Daoy (cell line): Measurements from ENCODE around the gene MINDY3. TPM values are rescaled to one million over a fixed set of nuclear protein-coding genes. Genes with fewer than 3 reads are reported as not detected.

Experiments used
- DNase-seq: peaks from one replicate; pipeline ENCODE4 v3.0.0-alpha.2; 2015; ENCODE audit warnings: low read depth
- total RNA-seq: library from RNA; depleted of rRNA; stranded (reverse); fragments of >200 nt; shearing (Covaris generic); gene quantifications from 2 replicates; pipeline ENCODE4 v1.2.3, GENCODE V29; 2014

The MINDY3 gene
- total RNA-seq, 1 experiment from 2014 or later, result 24.7 TPM

GRCh38 chr10:15805395-15806058 lies 54.8 kb downstream of the MINDY3 start:
- no peak for DNase-seq

GRCh38 chr10:15804109-15804508 lies 56.2 kb downstream of the MINDY3 start:
- DNase-seq, result no peak

GRCh38 chr10:15802375-15802949 lies 57.8 kb downstream of the MINDY3 start:
- DNase-seq, result no peak

DNA sequence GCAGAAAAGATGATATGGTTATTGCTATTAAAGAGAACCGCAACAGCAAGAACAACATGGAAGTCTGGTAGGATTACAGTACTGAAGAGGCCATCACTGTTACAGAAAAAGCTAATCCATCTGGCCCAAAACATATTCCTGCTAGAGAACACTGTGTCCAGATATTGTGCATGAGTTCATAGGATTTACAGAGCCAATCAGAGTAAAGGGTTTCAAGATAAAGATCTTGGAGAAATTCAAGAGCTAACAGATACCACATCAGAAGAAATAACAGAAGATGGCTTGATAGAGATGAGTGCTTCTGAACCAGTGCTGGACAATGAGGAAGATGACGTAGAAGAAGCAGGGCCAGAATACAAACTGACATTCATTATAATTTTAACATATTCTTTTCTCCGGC lies 58.7 kb downstream of the MINDY3 start:
- DNase-seq, result no peak

- no peak for DNase-seq
Observed at GRCh38 chr10:15801147-15801546, 59.2 kb downstream of the MINDY3 start.

DNA sequence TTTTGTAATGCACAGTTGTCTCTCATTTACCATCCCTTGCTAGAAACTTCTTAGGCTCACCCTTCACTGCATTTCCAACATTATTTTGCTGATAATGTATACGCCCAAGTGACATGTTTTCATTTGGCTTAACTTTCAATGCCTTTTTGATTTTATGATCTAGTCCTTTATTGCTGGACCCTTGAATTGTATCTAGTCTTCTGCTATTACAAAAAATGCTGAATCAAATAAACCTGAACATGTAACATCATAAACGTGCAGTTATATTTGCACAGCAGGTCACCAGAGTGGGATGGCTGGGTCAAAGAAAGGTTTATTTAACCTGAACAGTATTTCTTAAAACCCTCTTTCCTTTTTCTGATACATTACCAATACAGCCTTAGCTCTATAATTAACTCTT lies 63.0 kb downstream of the MINDY3 start:
- DNase-seq, result no peak

DNA sequence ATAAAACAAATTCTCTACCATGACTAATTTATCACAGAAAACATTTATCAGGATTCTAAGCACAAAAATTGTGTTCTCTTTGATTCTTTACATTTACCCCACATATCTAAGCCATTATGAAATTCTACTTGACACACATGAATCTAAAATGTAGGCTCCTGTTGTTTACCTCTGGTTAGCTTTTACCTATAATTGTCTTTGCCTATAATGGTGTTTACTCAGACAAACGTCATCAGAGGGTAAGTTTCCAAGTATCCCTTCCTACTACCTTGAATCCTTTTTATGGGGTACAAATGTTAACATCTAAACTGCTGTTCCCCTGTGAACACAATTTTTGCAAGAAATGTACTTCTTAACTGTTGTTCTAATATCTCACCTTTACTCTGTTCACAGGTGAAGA lies 63.5 kb downstream of the MINDY3 start:
- no peak for DNase-seq

DNA sequence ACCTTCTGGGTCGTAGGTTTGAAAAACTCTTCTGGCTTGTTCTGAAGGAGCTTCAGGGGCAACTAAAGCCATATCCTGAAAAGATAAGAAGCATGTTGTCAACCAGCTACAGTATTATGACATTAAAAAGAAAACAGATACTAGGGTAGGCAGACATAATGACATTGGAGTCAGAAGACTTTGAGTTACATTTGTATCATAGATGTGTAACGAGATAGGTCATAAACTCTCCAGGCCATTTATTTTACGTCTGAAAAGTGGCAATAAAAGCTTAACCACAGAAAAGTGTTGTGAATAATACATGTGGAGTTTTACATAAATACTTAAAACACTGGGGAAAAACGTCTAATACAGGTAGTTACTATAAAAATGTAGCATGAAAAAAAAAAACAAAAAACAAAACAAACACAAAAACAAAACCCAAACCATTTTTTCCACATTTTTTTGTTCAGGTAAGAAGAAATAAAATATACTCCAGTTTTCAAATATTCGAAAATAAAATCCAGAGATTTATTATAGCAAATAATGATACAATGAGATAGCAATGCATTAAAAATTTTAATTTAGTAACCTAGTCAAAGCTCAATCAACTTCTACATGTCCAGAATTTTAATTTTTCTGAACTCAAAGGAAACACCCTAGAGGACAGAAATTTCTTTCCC lies 64.1 kb downstream of the MINDY3 start:
- DNase-seq, result no peak

DNA sequence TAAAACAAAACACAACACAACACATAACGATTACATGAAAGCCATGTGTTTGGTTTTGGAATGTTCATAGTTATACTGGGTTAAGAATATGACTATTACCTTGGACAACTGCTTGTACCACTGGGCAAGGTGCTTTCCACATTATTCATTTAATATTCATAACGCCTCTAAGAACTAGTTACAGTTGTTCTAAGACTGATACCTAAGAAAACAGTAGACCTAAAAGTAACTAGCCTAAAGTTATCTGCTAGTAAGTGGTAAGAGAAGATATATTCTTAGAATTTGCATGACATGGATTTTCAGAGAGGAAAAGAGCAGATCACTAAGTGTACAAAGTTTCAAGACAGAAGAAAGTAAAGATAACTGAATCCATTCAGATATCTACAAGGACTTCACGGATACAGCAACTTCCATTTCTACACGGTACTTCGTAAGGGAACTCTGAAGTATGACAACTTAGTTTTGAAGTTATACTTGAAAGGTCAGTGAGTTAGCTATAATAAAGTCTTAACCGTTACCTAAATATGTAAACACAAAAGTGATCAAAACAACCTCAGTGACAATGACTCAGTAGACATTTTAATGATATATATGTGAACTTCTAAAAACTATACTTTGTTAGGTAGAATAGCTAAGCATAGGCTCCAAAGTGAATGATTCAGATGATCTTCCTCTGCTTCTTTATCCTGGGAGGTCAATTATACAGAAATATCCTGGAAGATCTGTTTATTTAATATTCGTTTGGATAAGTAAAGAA lies 65.1 kb downstream of the MINDY3 start:
- DNase-seq, result no peak

DNA sequence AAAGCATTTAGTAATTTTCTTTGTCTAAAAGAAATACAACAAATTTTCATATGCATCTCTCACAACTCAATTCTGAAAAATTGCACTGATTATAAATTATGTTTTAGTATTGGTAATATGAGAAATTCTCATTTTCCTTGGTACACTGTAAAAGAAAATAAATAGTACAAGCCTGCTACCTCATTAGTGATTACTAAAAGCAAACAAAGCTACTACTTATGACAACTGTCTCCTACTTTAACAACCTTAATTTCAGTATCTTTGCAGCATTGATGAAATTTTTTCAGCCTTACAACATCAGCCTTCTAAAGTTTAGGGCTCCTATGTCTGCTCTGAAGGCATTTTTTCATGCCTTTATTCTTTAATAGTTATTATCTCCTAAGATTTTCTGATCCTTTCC lies 65.7 kb downstream of the MINDY3 start:
- no peak for DNase-seq

DNA sequence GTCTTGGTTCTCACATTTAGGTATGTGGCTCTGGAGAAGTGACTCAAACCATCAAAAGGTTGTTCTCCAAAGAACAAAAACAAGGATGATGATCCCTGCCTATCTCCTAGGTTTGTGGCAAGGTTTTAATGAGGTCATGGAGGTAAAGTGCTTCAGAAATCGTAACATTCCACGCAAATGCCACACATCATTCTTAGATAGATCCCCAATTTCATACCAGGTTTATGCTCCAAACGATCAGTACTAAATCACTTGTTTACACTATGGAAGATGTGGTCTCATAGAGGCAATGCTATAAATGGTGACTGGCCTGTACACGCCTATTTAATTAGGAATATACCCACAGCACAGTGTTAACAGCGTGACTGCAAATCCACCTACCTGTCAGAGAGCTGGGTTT lies 66.6 kb downstream of the MINDY3 start:
- DNase-seq, result no peak

GRCh38 chr10:15792777-15793176 lies 67.5 kb downstream of the MINDY3 start:
- DNase-seq, result no peak

GRCh38 chr10:15791816-15792524 lies 68.3 kb downstream of the MINDY3 start:
- DNase-seq, result no peak

DNA sequence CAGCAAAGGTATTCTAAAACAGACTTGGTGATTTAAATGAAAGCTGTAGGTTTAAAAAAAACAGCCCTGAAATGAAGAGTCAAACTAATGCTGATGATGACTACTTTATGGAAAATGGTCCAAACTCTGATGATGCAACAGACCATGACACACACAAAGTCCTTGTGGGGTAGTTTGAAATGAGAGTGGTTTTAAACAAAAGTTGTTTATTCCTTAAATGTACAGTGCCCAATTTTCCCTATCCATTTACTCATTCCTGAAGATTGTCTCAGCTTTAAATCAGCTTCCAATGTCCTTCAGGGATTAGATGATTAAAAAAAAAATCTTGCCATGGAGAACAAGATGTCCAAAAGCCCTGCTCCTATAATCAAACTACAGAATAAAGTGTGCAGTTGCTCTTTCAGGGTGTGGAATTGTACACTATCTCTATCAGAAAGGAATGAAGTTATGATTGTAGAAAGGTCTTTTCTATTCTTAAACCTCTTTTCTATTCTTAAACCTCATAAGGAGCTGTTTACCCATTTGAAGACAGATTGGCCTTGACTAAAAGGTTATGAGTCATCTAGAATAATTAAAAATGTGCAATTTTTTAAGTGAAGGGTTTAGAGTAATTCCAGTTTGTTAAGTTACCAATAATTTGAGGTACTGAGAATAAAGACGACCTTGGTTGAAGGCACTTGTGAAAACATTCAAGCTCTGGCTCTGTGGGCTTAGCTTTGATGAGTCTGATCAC lies 70.3 kb downstream of the MINDY3 start:
- no peak for DNase-seq

GRCh38 chr10:15787426-15787825 lies 72.9 kb downstream of the MINDY3 start:
- DNase-seq, result no peak

GRCh38 chr10:15784662-15785300 lies 75.5 kb downstream of the MINDY3 start:
- no peak for DNase-seq

GRCh38 chr10:15783941-15784636 lies 76.2 kb downstream of the MINDY3 start:
- no peak for DNase-seq

DNA sequence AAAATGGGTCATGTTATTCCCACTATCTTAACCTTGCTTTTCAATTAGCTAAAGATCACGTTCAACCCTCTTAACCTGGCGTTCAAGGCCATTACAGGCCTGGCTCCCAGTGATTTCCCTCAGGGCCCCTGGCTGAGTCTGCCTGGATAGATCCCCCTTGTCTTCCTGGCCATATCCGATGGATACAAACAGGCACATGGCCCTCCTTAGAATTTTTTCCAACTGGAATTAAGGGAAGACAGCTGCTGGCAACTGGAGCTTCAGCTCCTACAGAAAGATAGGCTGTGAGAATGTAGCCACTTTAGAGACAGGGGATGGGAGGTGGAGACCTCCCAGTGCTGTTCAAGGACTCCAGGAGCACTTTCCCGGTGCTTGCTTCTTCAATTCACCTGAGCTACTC lies 77.5 kb downstream of the MINDY3 start:
- no peak for DNase-seq

DNA sequence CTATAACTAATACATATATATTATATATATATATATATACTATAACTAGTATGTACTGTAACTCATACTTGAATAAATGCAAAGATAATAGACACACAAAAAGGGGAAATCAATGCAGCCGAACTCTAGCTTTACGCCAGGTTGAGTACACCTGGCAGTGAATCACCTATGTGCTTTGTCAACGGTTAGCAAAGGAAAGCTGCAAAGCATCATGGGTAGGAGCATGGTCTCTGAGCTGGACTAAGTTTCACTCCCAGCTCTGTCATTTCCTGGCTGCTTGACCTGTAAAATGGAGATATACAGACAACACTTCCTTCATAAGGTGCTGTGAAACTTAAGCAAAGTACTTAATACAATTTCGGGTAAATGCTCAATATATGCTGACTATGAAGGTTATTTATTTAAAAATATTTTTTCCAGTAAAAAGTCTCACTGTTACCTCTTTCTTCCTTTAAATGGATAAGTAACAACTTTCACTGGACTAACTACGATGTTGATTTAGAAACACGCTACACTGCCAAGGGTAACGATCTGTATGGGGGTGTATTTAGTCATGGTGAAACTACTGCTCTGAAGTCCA lies 78.8 kb downstream of the MINDY3 start:
- DNase-seq, result no peak
